ENCODE data around the gene CROCC2. TPM values are rescaled to one million over a fixed set of nuclear protein-coding genes. Genes with fewer than 3 reads are reported as not detected.

CROCC2 gene
- total RNA-seq, 4 donors from 2014 or later, result not detected

DNA sequence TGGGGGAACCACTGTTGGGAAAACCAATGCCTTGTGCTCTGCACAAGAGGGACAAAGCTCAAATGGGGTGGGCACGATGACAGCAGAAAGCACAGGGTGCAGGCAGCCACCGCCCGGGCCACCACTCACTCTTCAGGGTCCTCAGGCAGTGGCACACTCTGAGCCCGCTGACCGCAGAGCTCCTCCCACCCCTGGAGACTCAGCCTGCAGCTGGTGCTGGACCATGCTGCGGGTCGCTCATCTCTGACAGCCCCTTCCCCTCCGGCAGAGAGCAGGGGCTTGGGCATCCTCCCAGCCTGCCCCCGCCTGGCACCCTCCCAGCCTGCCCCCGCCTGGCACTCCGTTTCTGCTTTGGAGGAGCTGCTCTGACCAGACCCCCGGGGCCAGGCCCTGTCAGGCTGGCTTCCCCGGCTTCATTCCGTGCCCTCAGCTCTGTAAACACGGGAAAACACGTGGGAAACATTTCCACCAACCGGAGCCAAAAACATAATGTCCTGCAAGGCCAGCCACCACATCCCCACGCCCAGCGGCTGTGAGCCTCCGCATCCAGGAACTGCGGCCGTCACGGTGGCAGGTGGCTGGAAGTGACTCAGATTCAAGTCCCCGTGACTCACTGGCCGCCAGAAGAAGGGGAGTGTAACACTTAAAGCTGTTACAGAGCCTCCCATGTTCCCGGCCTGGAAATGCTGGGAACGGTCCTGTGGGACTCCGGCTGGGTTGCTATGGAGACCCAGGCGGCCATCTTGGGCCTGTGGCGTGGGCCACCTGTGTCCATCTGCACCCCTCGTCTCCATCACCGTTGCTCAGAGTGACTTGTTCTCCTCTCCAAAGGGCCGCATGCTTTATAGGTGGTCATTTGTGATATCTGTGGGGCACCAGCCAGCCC lies 85.5 kb downstream of the CROCC2 start:
- TF ChIP-seq POLR2AphosphoS5 (IDR thresholded peaks at IDR 0.05), result peak; percentile 57 to 73 (median 65)
- TF ChIP-seq EP300 (IDR thresholded peaks at IDR 0.05; ENCODE audit: low read depth), result peak; percentile 66
- no peak for TF ChIP-seq POLR2A (IDR thresholded peaks at IDR 0.05)
- TF ChIP-seq, protein P1, sequence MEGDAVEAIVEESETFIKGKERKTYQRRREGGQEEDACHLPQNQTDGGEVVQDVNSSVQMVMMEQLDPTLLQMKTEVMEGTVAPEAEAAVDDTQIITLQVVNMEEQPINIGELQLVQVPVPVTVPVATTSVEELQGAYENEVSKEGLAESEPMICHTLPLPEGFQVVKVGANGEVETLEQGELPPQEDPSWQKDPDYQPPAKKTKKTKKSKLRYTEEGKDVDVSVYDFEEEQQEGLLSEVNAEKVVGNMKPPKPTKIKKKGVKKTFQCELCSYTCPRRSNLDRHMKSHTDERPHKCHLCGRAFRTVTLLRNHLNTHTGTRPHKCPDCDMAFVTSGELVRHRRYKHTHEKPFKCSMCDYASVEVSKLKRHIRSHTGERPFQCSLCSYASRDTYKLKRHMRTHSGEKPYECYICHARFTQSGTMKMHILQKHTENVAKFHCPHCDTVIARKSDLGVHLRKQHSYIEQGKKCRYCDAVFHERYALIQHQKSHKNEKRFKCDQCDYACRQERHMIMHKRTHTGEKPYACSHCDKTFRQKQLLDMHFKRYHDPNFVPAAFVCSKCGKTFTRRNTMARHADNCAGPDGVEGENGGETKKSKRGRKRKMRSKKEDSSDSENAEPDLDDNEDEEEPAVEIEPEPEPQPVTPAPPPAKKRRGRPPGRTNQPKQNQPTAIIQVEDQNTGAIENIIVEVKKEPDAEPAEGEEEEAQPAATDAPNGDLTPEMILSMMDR (IDR thresholded peaks at IDR 0.05), result no peak
- peak overlapping the region; percentile 53 to 72 (median 64) for H3K27ac ChIP-seq
- in situ Hi-C loops (cut with MboI; ENCODE audit: low pct_ligation_motif_present in 1 of 4, low pct_unique_long_range_greater_than_20kb in 1 of 4, low sequenced_read_pairs in 3 of 4) (no loop called here), intact Hi-C loops (cut with DNase I; ENCODE audit: low total_unique reads) (no loop called here)
- H3K4me1 ChIP-seq, result peaks cover 8 to 39% (median 17%) of the 10 kb centered on the region in 4 donors
- no peaks in the 10 kb centered on the region for H3K27me3 ChIP-seq
- WGBS, 2 donors (ENCODE audit: low coverage in 1 of 2), result 61% methylated on average over 28 of the region's 33 CpGs; no CpG with 5 or more reads in 1 of the 2 donors
- H3K36me3 ChIP-seq, result no peaks in the 10 kb centered on the region
- peak; percentile 77 for DNase-seq
- no peaks in the 10 kb centered on the region for H3K9me3 ChIP-seq
- no peak overlapping the region for H3K4me3 ChIP-seq

DNA sequence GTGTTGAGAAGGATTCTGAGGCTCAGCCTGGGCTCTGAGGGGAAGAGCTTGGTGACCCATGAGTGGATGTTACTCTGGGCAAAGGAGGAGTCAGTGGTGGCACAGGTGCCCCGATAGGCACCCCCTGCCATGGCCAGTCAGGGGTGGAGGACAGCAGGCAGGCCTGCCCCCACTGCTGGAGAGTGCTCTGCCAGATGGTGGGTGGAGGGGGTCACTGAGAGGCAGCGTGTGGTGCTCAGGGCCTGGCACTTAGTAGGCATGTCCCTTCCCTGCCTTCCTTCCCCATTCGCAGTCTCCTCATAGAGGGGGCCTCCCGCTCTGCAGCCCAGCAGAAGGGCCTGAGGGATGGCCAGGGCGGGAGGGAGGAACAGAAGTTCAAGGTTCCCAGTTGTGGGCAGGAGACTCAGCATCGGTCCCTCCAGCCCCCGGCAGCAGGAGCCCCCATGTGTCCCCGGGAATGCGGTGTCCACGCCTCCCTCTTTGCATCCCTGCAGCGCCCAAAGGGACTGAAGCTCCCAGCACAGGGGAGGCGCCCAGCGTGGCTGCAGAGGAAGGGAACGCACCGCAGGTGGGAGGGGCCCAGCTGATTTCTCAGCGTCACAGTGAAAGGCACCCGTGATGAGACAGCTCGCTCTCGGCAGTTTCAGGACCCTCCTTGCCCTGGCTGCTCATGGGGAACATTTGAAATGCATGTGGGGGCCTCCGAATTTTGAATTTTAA lies 86.6 kb downstream of the CROCC2 start:
- TF ChIP-seq, protein P1 (IDR thresholded peaks at IDR 0.05), result no peak
- TF ChIP-seq EP300 (IDR thresholded peaks at IDR 0.05; ENCODE audit: low read depth) (no peak), POLR2AphosphoS5 (IDR thresholded peaks at IDR 0.05) (no peak), POLR2A (IDR thresholded peaks at IDR 0.05) (no peak)
- DNase-seq, result no peak
- WGBS, 2 donors (ENCODE audit: low coverage in 1 of 2), result 82% methylated on average over 20 of the region's 20 CpGs; no CpG with 5 or more reads in 1 of the 2 donors
- Histone ChIP-seq H3K9me3 (no peaks in the 10 kb centered on the region), H3K27ac (peak overlapping the region in 3 of 4 donors; percentile 47 to 58 (median 53)), H3K27me3 (no peaks in the 10 kb centered on the region), H3K4me3 (no peak overlapping the region), H3K36me3 (no peaks in the 10 kb centered on the region), H3K4me1 (peaks cover 5 to 36% (median 7%) of the 10 kb centered on the region in 4 donors)
- in situ Hi-C loops (cut with MboI; ENCODE audit: low pct_ligation_motif_present in 1 of 4, low pct_unique_long_range_greater_than_20kb in 1 of 4, low sequenced_read_pairs in 3 of 4) (no loop called here), intact Hi-C loops (cut with DNase I; ENCODE audit: low total_unique reads) (no loop called here)

DNA sequence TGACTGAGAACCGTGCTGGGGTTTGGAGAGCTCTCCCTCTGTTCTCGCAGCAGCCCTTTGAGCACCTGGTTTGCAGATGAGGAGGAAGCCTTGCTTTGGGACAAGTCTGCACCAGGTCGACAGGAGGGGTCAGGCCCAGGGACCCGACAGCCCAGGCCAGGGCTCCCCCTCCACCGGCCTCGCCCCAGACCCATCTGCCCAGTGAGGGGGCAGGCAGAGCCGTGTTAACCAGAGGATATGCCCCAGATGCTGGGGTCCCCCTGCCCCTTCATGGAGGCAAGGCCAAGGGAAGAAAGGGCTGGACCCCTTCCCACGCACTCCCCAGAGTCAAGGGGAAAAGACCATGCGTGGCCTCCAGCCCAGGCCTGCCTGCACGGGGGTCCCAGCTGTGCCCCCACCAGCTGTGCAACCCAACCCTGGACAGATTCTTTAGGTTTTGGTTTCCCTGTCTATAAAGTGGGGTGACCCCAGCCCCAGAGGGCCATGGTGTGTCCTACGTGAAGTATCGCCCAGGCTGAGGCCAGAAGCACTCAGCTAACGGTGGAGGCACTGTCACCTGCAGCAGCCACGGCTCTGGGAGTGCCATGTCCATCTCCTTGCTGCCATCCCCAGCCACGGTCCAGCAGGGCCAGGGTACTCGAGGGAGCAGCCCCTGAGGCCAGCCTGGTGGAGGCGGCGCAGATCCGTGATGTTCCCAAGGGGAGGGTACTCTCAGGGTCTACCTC lies 87.5 kb downstream of the CROCC2 start:
- TF ChIP-seq, protein P1 (IDR thresholded peaks at IDR 0.05), result no peak
- no peak for TF ChIP-seq EP300 (IDR thresholded peaks at IDR 0.05; ENCODE audit: low read depth)
- TF ChIP-seq POLR2A (IDR thresholded peaks at IDR 0.05), result no peak
- TF ChIP-seq POLR2AphosphoS5 (IDR thresholded peaks at IDR 0.05), result no peak
- Histone ChIP-seq H3K27me3 (no peaks in the 10 kb centered on the region), H3K4me3 (no peak overlapping the region), H3K9me3 (no peaks in the 10 kb centered on the region), H3K27ac (no peak overlapping the region), H3K36me3 (no peaks in the 10 kb centered on the region), H3K4me1 (peaks cover 4 to 39% (median 11%) of the 10 kb centered on the region in 4 donors)
- 84% methylated on average over 16 of the region's 19 CpGs; no CpG with 5 or more reads in 1 of the 2 donors for WGBS, 2 donors (ENCODE audit: low coverage in 1 of 2)
- intact Hi-C loops (cut with DNase I; ENCODE audit: low total_unique reads), result no loop called here
- in situ Hi-C loops (cut with MboI; ENCODE audit: low pct_ligation_motif_present in 1 of 4, low pct_unique_long_range_greater_than_20kb in 1 of 4, low sequenced_read_pairs in 3 of 4), result no loop called here
- DNase-seq, result no peak
